Loucy (cell line): ENCODE results near the gene ABCA1.
A peak's percentile ranks its signal among the peaks of the same experiment; 100 is the strongest.

Source experiments
- H2AFZ ChIP-seq: fragments of 200-600 bp; sonication (generic); 2 replicates; pipeline ENCODE4 v1.6.0; 2016; ENCODE audit warnings: antibody characterized with exemption, mild to moderate bottlenecking, low read length, moderate library complexity
- H3F3A ChIP-seq: fragments of 200-600 bp; 2 replicates; pipeline ENCODE4 v1.6.0; 2016; ENCODE audit warnings: antibody characterized with exemption, low read depth, mild to moderate bottlenecking
- H3K27me3 ChIP-seq: fragments of 200-600 bp; sonication (generic); 2 replicates; pipeline ENCODE4 v1.6.1; 2014; ENCODE audit warnings: low read length, mild to moderate bottlenecking; ENCODE audit not compliant: insufficient read depth, poor library complexity, severe bottlenecking
- H3K36me3 ChIP-seq: fragments of 200-600 bp; sonication (generic); 2 replicates; pipeline ENCODE4 v1.6.1; 2016; ENCODE audit warnings: low read length; ENCODE audit not compliant: insufficient read depth
- H3K4me1 ChIP-seq: fragments of 200-600 bp; sonication (generic); 2 replicates; pipeline ENCODE4 v1.5.1; 2014; ENCODE audit warnings: low read length, mild to moderate bottlenecking; ENCODE audit not compliant: insufficient read depth, poor library complexity, severe bottlenecking
- H3K4me2 ChIP-seq: fragments of 200-600 bp; sonication (generic); 2 replicates; pipeline ENCODE4 v1.6.0; 2014; ENCODE audit warnings: antibody characterized with exemption, low read length, low read depth, mild to moderate bottlenecking; ENCODE audit not compliant: poor library complexity, severe bottlenecking
- H3K4me3 ChIP-seq: fragments of 200-600 bp; sonication (generic); 2 replicates; pipeline ENCODE4 v1.5.1; 2014; ENCODE audit warnings: low read length, mild to moderate bottlenecking, mixed read lengths; ENCODE audit not compliant: poor library complexity, severe bottlenecking
- H3K79me2 ChIP-seq: fragments of 200-600 bp; sonication (generic); 2 replicates; pipeline ENCODE4 v1.6.1; 2014; ENCODE audit warnings: low read length; ENCODE audit not compliant: insufficient read depth
- H3K9ac ChIP-seq: fragments of 200-600 bp; sonication (generic); 2 replicates; pipeline ENCODE4 v1.6.0; 2014; ENCODE audit warnings: mild to moderate bottlenecking, low read depth, low read length, moderate library complexity; ENCODE audit not compliant: poor library complexity, severe bottlenecking
- H3K9me2 ChIP-seq: fragments of 200-600 bp; sonication (generic); replicated peaks from 2 replicates; pipeline ENCODE4 v1.6.1; 2016; ENCODE audit warnings: low read depth, low read length, mixed read lengths
- H3K9me3 ChIP-seq: fragments of 200-600 bp; sonication (generic); 2 replicates; pipeline ENCODE4 v1.6.1; 2014; ENCODE audit warnings: mild to moderate bottlenecking, antibody characterized with exemption, low read length, low read depth; ENCODE audit not compliant: insufficient read depth
- H4K20me1 ChIP-seq: fragments of 200-600 bp; sonication (generic); 2 replicates; pipeline ENCODE4 v1.6.0; 2014; ENCODE audit warnings: antibody characterized with exemption, low read length, mild to moderate bottlenecking; ENCODE audit not compliant: insufficient read depth, poor library complexity, severe bottlenecking
- CTCF ChIP-seq: fragments of 200-600 bp; sonication (generic); conservative IDR thresholded peaks from 2 replicates; pipeline ENCODE4 v1.5.1; 2014; ENCODE audit warnings: mild to moderate bottlenecking, antibody characterized with exemption, low read length
- EZH2phosphoT487 ChIP-seq: fragments of 200-600 bp; IDR thresholded peaks from 2 replicates; pipeline ENCODE4 v1.6.1; 2018; ENCODE audit warnings: antibody characterized with exemption, mild to moderate bottlenecking, moderate library complexity, borderline replicate concordance

The ABCA1 gene

GRCh38 chr9:104766025-104766424 lies 161.9 kb downstream of the ABCA1 start:
- Histone ChIP-seq H3K36me3 (no peaks in the 10 kb centered on the region), H4K20me1 (no peaks in the 10 kb centered on the region), H3K4me1 (no peaks in the 10 kb centered on the region), H3K4me3 (no peak overlapping the region), H3F3A (peaks cover 9% of the 10 kb centered on the region; the same call in 1 of the 2 replicates), H3K9me2 (no peaks in the 10 kb centered on the region), H3K9ac (no peak overlapping the region), H3K9me3 (no peaks in the 10 kb centered on the region), H2AFZ (no peak overlapping the region), H3K27me3 (peaks cover 4% of the 10 kb centered on the region), H3K4me2 (no peak overlapping the region), H3K79me2 (no peaks in the 10 kb centered on the region)
- no peak for TF ChIP-seq EZH2phosphoT487
- TF ChIP-seq CTCF: no peak

- Histone ChIP-seq H4K20me1 (no peaks in the 10 kb centered on the region), H3K79me2 (no peaks in the 10 kb centered on the region), H3K36me3 (no peaks in the 10 kb centered on the region), H3K9ac (no peak overlapping the region), H3K4me1 (no peaks in the 10 kb centered on the region), H3K9me2 (no peaks in the 10 kb centered on the region), H3F3A (peaks cover 10% of the 10 kb centered on the region; the same call in 1 of the 2 replicates), H2AFZ (no peak overlapping the region), H3K4me2 (peak overlapping the region; percentile 74), H3K27me3 (peaks cover 4% of the 10 kb centered on the region), H3K9me3 (no peaks in the 10 kb centered on the region), H3K4me3 (peak overlapping the region; percentile 87)
- TF ChIP-seq CTCF (no peak), EZH2phosphoT487 (no peak)
Observed at GRCh38 chr9:104765138-104765537, 162.8 kb downstream of the ABCA1 start.

- Histone ChIP-seq H3K4me1 (no peaks in the 10 kb centered on the region), H3K9me3 (no peaks in the 10 kb centered on the region), H3K27me3 (no peaks in the 10 kb centered on the region), H2AFZ (no peak overlapping the region), H3K36me3 (no peaks in the 10 kb centered on the region), H4K20me1 (no peaks in the 10 kb centered on the region), H3F3A (peaks cover 10% of the 10 kb centered on the region; the same call in 1 of the 2 replicates), H3K9me2 (no peaks in the 10 kb centered on the region), H3K4me2 (no peak overlapping the region), H3K9ac (no peak overlapping the region), H3K4me3 (no peak overlapping the region), H3K79me2 (no peaks in the 10 kb centered on the region)
- TF ChIP-seq EZH2phosphoT487 (no peak), CTCF (no peak)
Observed at GRCh38 chr9:104758974-104759373, 169.0 kb downstream of the ABCA1 start.
